Upper lobe of right lung (tissue), 1 donor: ENCODE results near the gene MAGOHB. TPM values are rescaled to one million over a fixed set of nuclear protein-coding genes. Genes with fewer than 3 reads are reported as not detected.

ENCODE experiments used
- ATAC-seq: fragments of 200-7000 bp; cut with Tn5 transposase; one replicate; pipeline ENCODE4 v1.9.1; 2020; ENCODE audit warnings: mild to moderate bottlenecking, moderate library complexity
- DNase-seq: peaks from one replicate; pipeline ENCODE4 v3.0.0-alpha.2; 2020
- H3K27ac ChIP-seq: fragments of 200-600 bp; one replicate; pipeline ENCODE4 v1.8.0; 2022
- H3K27me3 ChIP-seq: fragments of 200-600 bp; one replicate; pipeline ENCODE4 v1.8.0; 2022; ENCODE audit warnings: mild to moderate bottlenecking
- H3K36me3 ChIP-seq: fragments of 200-600 bp; one replicate; pipeline ENCODE4 v1.8.0; 2022
- H3K4me1 ChIP-seq: fragments of 200-600 bp; one replicate; pipeline ENCODE4 v1.8.0; 2022
- H3K4me3 ChIP-seq: fragments of 200-600 bp; one replicate; pipeline ENCODE4 v1.8.0; 2022; ENCODE audit warnings: mild to moderate bottlenecking
- H3K9me3 ChIP-seq: fragments of 200-600 bp; one replicate; pipeline ENCODE4 v1.8.0; 2022
- intact Hi-C: fragments of 100-400 bp; cut with DNase I; formaldehyde crosslinking; loops from one replicate; pipeline ENCODE4 v1.11.0; 2022
- total RNA-seq: library from RNA; stranded (reverse); fragmentation: NEBNext Ultra II Directional; extraction: Animal tissue kit (Norgen Biotek cat#: 25700); gene quantifications from one replicate; pipeline ENCODE4 v1.2.1, GENCODE V29; 2021
- TF ChIP-seq, protein P1 (sequence below): fragments of 200-600 bp; IDR thresholded peaks from one replicate; pipeline ENCODE4 v1.8.0; 2022; ENCODE audit warnings: antibody characterized with exemption
- donor health status: DM: no; HTN: yes; CAD: no; lungs with severe emphysema.

Gene MAGOHB
- total RNA-seq, 1 donor from 2014 or later = 21.3 TPM

DNA sequence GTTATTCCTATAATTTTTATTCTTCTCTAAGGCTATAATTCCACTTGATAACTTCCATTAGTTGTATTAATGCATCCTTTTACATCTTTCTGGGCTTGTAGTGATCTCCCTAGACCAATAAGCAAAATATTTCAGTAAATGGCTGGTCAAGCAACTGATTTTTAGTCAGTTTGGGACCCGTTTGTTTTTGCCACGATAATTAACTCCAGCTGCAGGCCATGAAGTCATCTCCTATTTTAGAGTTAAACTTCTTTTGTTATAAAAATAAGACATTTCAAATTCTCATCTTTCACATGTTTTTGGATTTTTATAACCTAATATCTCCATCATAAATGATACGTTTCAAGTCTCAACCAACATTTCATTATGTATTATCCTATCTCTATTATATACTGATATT is 49.4 kb downstream of the MAGOHB start:
- H3K36me3 ChIP-seq = no peaks in the 10 kb centered on the region
- no peak overlapping the region for H3K4me3 ChIP-seq
- no peak for ATAC-seq
- H3K27ac ChIP-seq = no peak overlapping the region
- no peaks in the 10 kb centered on the region for H3K9me3 ChIP-seq
- intact Hi-C loops = loop anchor here (5.0 kb wide), 1 partner anchor 327 kb away; no protein-coding TSS in a partner anchor
- no peaks in the 10 kb centered on the region for H3K27me3 ChIP-seq
- DNase-seq = no peak
- TF ChIP-seq, protein P1, sequence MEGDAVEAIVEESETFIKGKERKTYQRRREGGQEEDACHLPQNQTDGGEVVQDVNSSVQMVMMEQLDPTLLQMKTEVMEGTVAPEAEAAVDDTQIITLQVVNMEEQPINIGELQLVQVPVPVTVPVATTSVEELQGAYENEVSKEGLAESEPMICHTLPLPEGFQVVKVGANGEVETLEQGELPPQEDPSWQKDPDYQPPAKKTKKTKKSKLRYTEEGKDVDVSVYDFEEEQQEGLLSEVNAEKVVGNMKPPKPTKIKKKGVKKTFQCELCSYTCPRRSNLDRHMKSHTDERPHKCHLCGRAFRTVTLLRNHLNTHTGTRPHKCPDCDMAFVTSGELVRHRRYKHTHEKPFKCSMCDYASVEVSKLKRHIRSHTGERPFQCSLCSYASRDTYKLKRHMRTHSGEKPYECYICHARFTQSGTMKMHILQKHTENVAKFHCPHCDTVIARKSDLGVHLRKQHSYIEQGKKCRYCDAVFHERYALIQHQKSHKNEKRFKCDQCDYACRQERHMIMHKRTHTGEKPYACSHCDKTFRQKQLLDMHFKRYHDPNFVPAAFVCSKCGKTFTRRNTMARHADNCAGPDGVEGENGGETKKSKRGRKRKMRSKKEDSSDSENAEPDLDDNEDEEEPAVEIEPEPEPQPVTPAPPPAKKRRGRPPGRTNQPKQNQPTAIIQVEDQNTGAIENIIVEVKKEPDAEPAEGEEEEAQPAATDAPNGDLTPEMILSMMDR = no peak
- no peaks in the 10 kb centered on the region for H3K4me1 ChIP-seq

DNA sequence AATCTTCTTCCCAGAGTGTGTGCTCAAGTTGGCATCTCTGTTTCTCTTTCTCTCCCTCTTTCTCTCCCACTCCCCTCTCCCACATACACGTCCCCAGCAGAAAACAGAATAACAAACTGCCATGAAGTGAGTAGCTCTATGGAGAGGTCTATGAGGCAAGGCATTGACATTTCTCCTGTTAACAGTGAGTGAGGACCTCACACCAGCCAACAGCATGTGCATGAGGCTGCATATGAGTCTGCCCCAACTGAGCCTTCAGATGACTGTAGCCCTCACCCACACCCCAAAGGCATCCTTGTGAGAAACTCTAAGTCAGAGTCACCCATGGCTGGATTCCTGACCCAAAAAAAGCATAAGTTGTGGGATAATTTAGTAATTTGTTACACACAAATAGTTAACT is 50.4 kb downstream of the MAGOHB start:
- no peak for ATAC-seq
- Histone ChIP-seq H3K27me3 (no peaks in the 10 kb centered on the region), H3K27ac (no peak overlapping the region), H3K9me3 (no peaks in the 10 kb centered on the region), H3K36me3 (no peaks in the 10 kb centered on the region), H3K4me3 (no peak overlapping the region), H3K4me1 (no peaks in the 10 kb centered on the region)
- no peak for DNase-seq
- intact Hi-C loops = loop anchor here (5.0 kb wide), 1 partner anchor 326 kb away; no protein-coding TSS in a partner anchor
- TF ChIP-seq, protein P1 = no peak

DNA sequence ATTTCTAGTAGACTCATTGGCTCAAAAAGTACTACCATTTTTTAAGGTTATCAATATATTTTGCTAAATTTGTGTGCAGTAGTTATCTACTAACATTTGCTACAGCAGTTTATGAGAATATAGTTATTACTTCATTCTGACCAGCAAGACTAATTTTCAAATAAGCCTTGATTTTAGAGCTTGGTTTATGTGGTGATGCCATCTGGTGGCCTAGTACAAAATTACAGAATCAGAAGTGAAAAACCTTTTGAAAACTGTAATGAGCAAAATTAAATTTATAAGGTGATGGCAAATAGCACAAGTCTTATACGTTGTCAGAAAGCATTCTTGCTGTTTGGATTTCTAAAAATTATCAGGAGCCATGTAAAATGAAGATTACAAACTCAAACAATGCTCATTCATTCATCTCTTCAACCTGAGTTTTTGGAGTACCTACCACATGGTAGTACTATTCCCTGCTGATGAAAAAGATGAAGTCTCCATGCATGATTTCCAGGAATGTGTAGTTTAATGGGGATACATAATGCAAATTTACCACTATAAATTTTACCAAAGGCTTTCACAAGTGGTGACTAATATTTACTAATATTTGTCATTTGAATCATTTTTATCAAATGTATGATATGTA is 51.0 kb downstream of the MAGOHB start:
- TF ChIP-seq, protein P1 = peak; percentile 83
- intact Hi-C loops = loop anchor here (5.0 kb wide), 1 partner anchor 325 kb away; no protein-coding TSS in a partner anchor
- Histone ChIP-seq H3K27me3 (no peaks in the 10 kb centered on the region), H3K4me3 (no peak overlapping the region), H3K4me1 (no peaks in the 10 kb centered on the region), H3K27ac (no peak overlapping the region), H3K9me3 (no peaks in the 10 kb centered on the region), H3K36me3 (no peaks in the 10 kb centered on the region)
- DNase-seq (no peak), ATAC-seq (peak; percentile 66)

DNA sequence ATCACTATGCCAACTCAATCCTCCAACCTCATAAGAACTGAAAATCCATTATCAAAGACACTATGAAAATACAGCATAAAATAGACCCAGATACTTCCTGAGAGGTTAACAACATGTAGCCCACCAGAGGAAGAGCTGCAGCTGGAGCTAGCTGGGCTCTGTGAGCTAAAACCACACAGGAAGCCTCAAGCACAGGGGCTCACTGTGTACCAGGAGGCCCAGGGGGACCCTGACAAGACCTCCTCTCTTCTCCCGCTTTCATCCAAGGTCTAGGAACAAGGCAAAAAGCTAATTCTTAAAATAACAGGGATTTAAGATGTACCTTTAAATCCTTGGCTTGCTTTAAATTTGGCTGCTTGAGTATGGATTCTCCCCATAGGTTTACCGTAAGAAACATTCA is 54.2 kb downstream of the MAGOHB start:
- Histone ChIP-seq H3K36me3 (no peaks in the 10 kb centered on the region), H3K9me3 (no peaks in the 10 kb centered on the region), H3K4me1 (no peaks in the 10 kb centered on the region), H3K27me3 (no peaks in the 10 kb centered on the region), H3K27ac (no peak overlapping the region), H3K4me3 (no peak overlapping the region)
- TF ChIP-seq, protein P1 = no peak
- DNase-seq = no peak
- intact Hi-C loops = no loop called here
- ATAC-seq = no peak

DNA sequence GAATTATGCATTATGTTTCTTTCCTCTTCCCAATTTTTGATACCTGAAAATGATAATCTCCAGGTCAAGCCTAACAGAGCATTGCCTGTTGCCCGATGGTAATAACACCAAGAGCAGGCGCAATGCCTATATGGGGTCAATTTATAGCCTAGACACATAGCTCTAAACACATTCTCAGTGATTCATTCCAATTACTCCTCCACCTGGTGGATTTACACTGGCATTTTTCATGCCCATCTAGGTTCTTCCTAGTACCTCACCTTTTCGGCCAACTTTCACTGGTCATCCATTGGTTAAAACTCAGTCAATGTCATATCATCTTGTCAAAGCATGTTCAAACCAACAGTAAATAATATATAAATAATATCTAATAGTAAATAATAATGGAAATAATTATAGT is 54.6 kb downstream of the MAGOHB start:
- H3K36me3 ChIP-seq = no peaks in the 10 kb centered on the region
- H3K9me3 ChIP-seq = no peaks in the 10 kb centered on the region
- H3K4me3 ChIP-seq = no peak overlapping the region
- TF ChIP-seq, protein P1 = no peak
- H3K4me1 ChIP-seq = no peaks in the 10 kb centered on the region
- no peak overlapping the region for H3K27ac ChIP-seq
- intact Hi-C loops = no loop called here
- no peaks in the 10 kb centered on the region for H3K27me3 ChIP-seq
- ATAC-seq (no peak), DNase-seq (no peak)
